Neural cell (in vitro differentiated cells): ENCODE data around the gene SDK1. TPM values are rescaled to one million over a fixed set of nuclear protein-coding genes. Genes with fewer than 3 reads are reported as not detected.

Source experiments
- H2AFZ ChIP-seq: fragments of 200-600, 300-800 bp; sonication (generic), shearing (Covaris generic); 2 replicates; pipeline ENCODE4 v1.6.0; 2014; ENCODE audit warnings: low read depth, mild to moderate bottlenecking, antibody characterized with exemption, low read length, moderate library complexity
- H3F3A ChIP-seq: fragments of 200-600 bp; shearing (Covaris generic); 2 replicates; pipeline ENCODE4 v1.6.1; 2016; ENCODE audit warnings: mild to moderate bottlenecking, moderate library complexity, mixed read lengths, antibody characterized with exemption, low read length; ENCODE audit not compliant: insufficient read depth, poor library complexity, severe bottlenecking
- H3K27ac ChIP-seq: fragments of 200-600, 300-800 bp; sonication (generic), shearing (Covaris generic); 2 replicates; pipeline ENCODE4 v1.5.1; 2014; ENCODE audit warnings: mild to moderate bottlenecking, low read length, moderate library complexity
- H3K27me3 ChIP-seq: fragments of 300-800, 200-600 bp; sonication (generic), shearing (Covaris generic); 2 replicates; pipeline ENCODE4 v1.6.0; 2014; ENCODE audit warnings: mild to moderate bottlenecking, low read depth, low read length, moderate library complexity; ENCODE audit not compliant: insufficient read depth
- H3K36me3 ChIP-seq: fragments of 300-800, 200-600 bp; sonication (generic), shearing (Covaris generic); 2 replicates; pipeline ENCODE4 v1.5.1; 2014; ENCODE audit warnings: mild to moderate bottlenecking, antibody characterized with exemption, low read length, moderate library complexity; ENCODE audit not compliant: insufficient read depth
- H3K4me2 ChIP-seq: fragments of 300-800, 200-600 bp; sonication (generic), shearing (Covaris generic); 2 replicates; pipeline ENCODE4 v1.6.0; 2014; ENCODE audit warnings: mild to moderate bottlenecking, low read length
- H3K4me3 ChIP-seq: fragments of 300-800, 200-600 bp; sonication (generic), shearing (Covaris generic); 2 replicates; pipeline ENCODE4 v1.5.1; 2014; ENCODE audit warnings: mild to moderate bottlenecking, low read length, moderate library complexity
- H3K79me2 ChIP-seq: fragments of 200-600 bp; shearing (Covaris generic); replicated peaks from 2 replicates; pipeline ENCODE4 v1.6.0; 2014; ENCODE audit warnings: mild to moderate bottlenecking, low read length, moderate library complexity; ENCODE audit not compliant: insufficient read depth
- H3K9ac ChIP-seq: fragments of 300-800, 200-600 bp; sonication (generic), shearing (Covaris generic); 2 replicates; pipeline ENCODE4 v1.6.1; 2016; ENCODE audit warnings: mild to moderate bottlenecking, low read length, mixed read lengths
- H3K9me2 ChIP-seq: fragments of 200-600 bp; shearing (Covaris generic); 2 replicates; pipeline ENCODE4 v1.6.1; 2016; ENCODE audit warnings: mild to moderate bottlenecking, low read length, mixed read lengths; ENCODE audit not compliant: insufficient read depth
- H3K9me3 ChIP-seq: fragments of 200-600, 300-800 bp; sonication (generic), shearing (Covaris generic); 2 replicates; pipeline ENCODE4 v1.6.1; 2016; ENCODE audit warnings: mild to moderate bottlenecking, mixed run types, low read length, moderate library complexity, mixed read lengths
- H4K20me1 ChIP-seq: fragments of 200-600 bp; shearing (Covaris generic); 2 replicates; pipeline ENCODE4 v1.6.1; 2016; ENCODE audit warnings: mild to moderate bottlenecking, mixed run types; ENCODE audit not compliant: insufficient read depth
- EP300 ChIP-seq: fragments of 450-650 bp; conservative IDR thresholded peaks from 2 replicates; pipeline ENCODE4 v1.6.1; 2014; ENCODE audit warnings: antibody characterized with exemption, mild to moderate bottlenecking, moderate library complexity; ENCODE audit not compliant: poor library complexity, severe bottlenecking
- EZH2 ChIP-seq: fragments of 200-600, 300-800 bp; shearing (Covaris generic), sonication (generic); IDR thresholded peaks from 2 replicates; pipeline ENCODE4 v1.6.1; 2014; ENCODE audit warnings: antibody characterized with exemption, low read length, borderline replicate concordance, mild to moderate bottlenecking; ENCODE audit not compliant: insufficient read depth, poor library complexity, severe bottlenecking
- MXI1 ChIP-seq: fragments of 450-650 bp; conservative IDR thresholded peaks from 2 replicates; pipeline ENCODE4 v1.6.1; 2014; ENCODE audit warnings: antibody characterized with exemption, mild to moderate bottlenecking; ENCODE audit not compliant: poor library complexity, severe bottlenecking
- POLR2AphosphoS5 ChIP-seq: IDR thresholded peaks from 2 replicates; pipeline ENCODE4 v1.6.1; 2012
- RAD21 ChIP-seq: fragments of 450-650 bp; conservative IDR thresholded peaks from 2 replicates; pipeline ENCODE4 v1.6.1; 2014; ENCODE audit warnings: antibody characterized with exemption, mild to moderate bottlenecking, moderate library complexity
- SMC3 ChIP-seq: fragments of 450-650 bp; conservative IDR thresholded peaks from 2 replicates; pipeline ENCODE4 v1.6.1; 2014; ENCODE audit warnings: antibody characterized with exemption, mild to moderate bottlenecking, moderate library complexity; ENCODE audit not compliant: poor library complexity
- TAF1 ChIP-seq: IDR thresholded peaks from 2 replicates; pipeline ENCODE4 v1.6.1; 2012; ENCODE audit warnings: low read depth
- polyA plus RNA-seq: library from polyadenylated mRNA; depleted of rRNA; stranded (reverse); fragments of >200 nt; gene quantifications from 2 replicates; pipeline ENCODE4 v1.2.3, GENCODE V29; 2014
- TF ChIP-seq, protein P1 (sequence below): IDR thresholded peaks from 2 replicates; pipeline ENCODE4 v1.6.1; 2012; ENCODE audit warnings: borderline replicate concordance
- TF ChIP-seq, protein P2 (sequence below): fragments of 450-650 bp; IDR thresholded peaks from 2 replicates; pipeline ENCODE4 v1.5.1; 2014; ENCODE audit warnings: antibody characterized with exemption, mild to moderate bottlenecking, moderate library complexity; ENCODE audit not compliant: poor library complexity, severe bottlenecking

Gene SDK1
- polyA plus RNA-seq, 1 donor from 2014 or later, result 2.7 TPM

DNA sequence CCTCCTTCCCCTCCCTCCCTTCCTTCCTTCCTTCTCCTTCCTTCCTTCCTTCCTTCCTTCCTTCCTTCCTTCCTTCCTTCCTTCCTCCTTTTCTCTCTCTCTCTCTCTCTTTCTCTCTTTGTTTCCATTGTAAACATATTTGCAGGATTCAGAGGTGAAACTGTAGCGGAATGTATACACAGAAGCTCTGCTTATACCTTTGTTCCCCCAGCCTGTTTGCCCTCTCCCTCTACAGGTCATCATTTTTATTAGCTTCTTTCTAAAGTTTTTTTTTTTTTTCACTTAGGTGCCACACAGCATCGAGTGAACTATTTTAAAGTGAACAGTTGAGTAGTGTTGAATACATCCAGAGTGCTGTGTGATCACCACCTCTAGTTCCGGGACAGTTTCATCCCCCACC is 20.7 kb downstream of the SDK1 start:
- no peak overlapping the region for H3K4me3 ChIP-seq

DNA sequence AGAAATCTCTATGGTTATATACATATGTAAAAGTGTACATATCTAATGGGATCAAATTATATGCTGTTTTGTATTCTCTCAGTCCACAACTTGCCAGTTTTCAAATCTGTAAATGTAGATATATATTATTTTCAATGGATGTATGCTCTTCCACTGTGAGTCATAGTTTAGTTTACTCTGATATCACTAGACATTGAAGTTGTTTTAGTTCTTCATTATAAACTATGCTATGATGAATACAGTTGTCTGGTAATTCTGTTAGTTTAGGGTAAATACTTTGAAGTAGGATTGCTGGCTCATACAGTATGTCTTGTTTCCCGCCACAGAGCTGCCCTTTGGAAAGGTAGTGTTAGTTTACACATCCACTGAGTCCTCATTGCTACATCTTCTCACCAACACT is 25.2 kb downstream of the SDK1 start:
- Histone ChIP-seq H3F3A (no peaks in the 10 kb centered on the region), H3K27ac (no peak overlapping the region), H3K9me3 (no peaks in the 10 kb centered on the region), H3K27me3 (no peaks in the 10 kb centered on the region), H2AFZ (no peak overlapping the region), H3K36me3 (no peaks in the 10 kb centered on the region), H4K20me1 (no peaks in the 10 kb centered on the region), H3K9ac (no peak overlapping the region), H3K79me2 (no peaks in the 10 kb centered on the region), H3K9me2 (no peaks in the 10 kb centered on the region), H3K4me3 (no peak overlapping the region), H3K4me2 (no peak overlapping the region)
- TF ChIP-seq MXI1 (no peak), SMC3 (no peak), TAF1 (no peak), RAD21 (no peak), EZH2 (no peak), POLR2AphosphoS5 (no peak), EP300 (no peak)
- TF ChIP-seq, protein P1, sequence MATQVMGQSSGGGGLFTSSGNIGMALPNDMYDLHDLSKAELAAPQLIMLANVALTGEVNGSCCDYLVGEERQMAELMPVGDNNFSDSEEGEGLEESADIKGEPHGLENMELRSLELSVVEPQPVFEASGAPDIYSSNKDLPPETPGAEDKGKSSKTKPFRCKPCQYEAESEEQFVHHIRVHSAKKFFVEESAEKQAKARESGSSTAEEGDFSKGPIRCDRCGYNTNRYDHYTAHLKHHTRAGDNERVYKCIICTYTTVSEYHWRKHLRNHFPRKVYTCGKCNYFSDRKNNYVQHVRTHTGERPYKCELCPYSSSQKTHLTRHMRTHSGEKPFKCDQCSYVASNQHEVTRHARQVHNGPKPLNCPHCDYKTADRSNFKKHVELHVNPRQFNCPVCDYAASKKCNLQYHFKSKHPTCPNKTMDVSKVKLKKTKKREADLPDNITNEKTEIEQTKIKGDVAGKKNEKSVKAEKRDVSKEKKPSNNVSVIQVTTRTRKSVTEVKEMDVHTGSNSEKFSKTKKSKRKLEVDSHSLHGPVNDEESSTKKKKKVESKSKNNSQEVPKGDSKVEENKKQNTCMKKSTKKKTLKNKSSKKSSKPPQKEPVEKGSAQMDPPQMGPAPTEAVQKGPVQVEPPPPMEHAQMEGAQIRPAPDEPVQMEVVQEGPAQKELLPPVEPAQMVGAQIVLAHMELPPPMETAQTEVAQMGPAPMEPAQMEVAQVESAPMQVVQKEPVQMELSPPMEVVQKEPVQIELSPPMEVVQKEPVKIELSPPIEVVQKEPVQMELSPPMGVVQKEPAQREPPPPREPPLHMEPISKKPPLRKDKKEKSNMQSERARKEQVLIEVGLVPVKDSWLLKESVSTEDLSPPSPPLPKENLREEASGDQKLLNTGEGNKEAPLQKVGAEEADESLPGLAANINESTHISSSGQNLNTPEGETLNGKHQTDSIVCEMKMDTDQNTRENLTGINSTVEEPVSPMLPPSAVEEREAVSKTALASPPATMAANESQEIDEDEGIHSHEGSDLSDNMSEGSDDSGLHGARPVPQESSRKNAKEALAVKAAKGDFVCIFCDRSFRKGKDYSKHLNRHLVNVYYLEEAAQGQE, result no peak
- TF ChIP-seq, protein P2, sequence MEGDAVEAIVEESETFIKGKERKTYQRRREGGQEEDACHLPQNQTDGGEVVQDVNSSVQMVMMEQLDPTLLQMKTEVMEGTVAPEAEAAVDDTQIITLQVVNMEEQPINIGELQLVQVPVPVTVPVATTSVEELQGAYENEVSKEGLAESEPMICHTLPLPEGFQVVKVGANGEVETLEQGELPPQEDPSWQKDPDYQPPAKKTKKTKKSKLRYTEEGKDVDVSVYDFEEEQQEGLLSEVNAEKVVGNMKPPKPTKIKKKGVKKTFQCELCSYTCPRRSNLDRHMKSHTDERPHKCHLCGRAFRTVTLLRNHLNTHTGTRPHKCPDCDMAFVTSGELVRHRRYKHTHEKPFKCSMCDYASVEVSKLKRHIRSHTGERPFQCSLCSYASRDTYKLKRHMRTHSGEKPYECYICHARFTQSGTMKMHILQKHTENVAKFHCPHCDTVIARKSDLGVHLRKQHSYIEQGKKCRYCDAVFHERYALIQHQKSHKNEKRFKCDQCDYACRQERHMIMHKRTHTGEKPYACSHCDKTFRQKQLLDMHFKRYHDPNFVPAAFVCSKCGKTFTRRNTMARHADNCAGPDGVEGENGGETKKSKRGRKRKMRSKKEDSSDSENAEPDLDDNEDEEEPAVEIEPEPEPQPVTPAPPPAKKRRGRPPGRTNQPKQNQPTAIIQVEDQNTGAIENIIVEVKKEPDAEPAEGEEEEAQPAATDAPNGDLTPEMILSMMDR, result no peak

More for the DNA sequence above, 20.7 kb downstream of the SDK1 start:
- H3K36me3 ChIP-seq, result no peaks in the 10 kb centered on the region
- no peaks in the 10 kb centered on the region for H3K27me3 ChIP-seq
- H3K27ac ChIP-seq, result no peak overlapping the region
- H4K20me1 ChIP-seq, result no peaks in the 10 kb centered on the region
- H3F3A ChIP-seq, result no peaks in the 10 kb centered on the region
- H3K9me3 ChIP-seq, result no peaks in the 10 kb centered on the region
- no peak overlapping the region for H3K4me2 ChIP-seq
- H3K79me2 ChIP-seq, result no peaks in the 10 kb centered on the region
- no peak overlapping the region for H2AFZ ChIP-seq
- no peak overlapping the region for H3K9ac ChIP-seq
- no peaks in the 10 kb centered on the region for H3K9me2 ChIP-seq
- TF ChIP-seq RAD21, result no peak
- TF ChIP-seq TAF1, result no peak
- TF ChIP-seq MXI1, result no peak
- no peak for TF ChIP-seq SMC3
- TF ChIP-seq, protein P1, result no peak
- no peak for TF ChIP-seq POLR2AphosphoS5
- TF ChIP-seq, protein P2, result no peak
- no peak for TF ChIP-seq EZH2
- no peak for TF ChIP-seq EP300
